PC-3 (cell line): ENCODE results near the gene PRKCE. TPM values are rescaled to one million over a fixed set of nuclear protein-coding genes. Genes with fewer than 3 reads are reported as not detected.
A peak's percentile ranks its signal among the peaks of the same experiment; 100 is the strongest.

Experiments used
- ATAC-seq: fragments of 200-7000 bp; cut with Tn5 transposase; 2 replicates; pipeline ENCODE4 v1.9.1; 2020; ENCODE audit warnings: mild to moderate bottlenecking, moderate library complexity
- BruUV-seq: library from RNA; stranded (reverse); fragments of 400-500 nt; replicated peaks from 2 replicates; lab custom pipeline; 2021; lab: Mats Ljungman, UMichigan
- CTCF ChIA-PET: fragments of 300-600 bp; sonication (Branson Sonifier 250); formaldehyde crosslinking; loops from one replicate; lab custom pipeline; 2022; ENCODE audit warnings: antibody characterized with exemption; lab: Charles Lee
- POLR2A ChIA-PET: fragments of 300-600 bp; sonication (Branson Sonifier 250); formaldehyde crosslinking; loops from one replicate; lab custom pipeline; 2022; ENCODE audit warnings: antibody characterized with exemption; ENCODE audit not compliant: unreplicated experiment; lab: Charles Lee
- DNase-seq: peaks from one replicate; pipeline ENCODE4 v3.0.0-alpha.2; 2015
- H2AFZ ChIP-seq: fragments of 300-600 bp; sonication (generic); 2 replicates; pipeline ENCODE4 v1.6.0; 2016; ENCODE audit warnings: antibody characterized with exemption, low read length
- H3F3A ChIP-seq: fragments of 300-600 bp; sonication (generic); one replicate; pipeline ENCODE4 v1.6.0; 2017; ENCODE audit warnings: antibody characterized with exemption, low read length, control low read depth, mild to moderate bottlenecking; ENCODE audit not compliant: unreplicated experiment
- H3K27ac ChIP-seq: fragments of 300-600 bp; sonication (generic); 2 replicates; pipeline ENCODE4 v1.5.1; 2016; ENCODE audit warnings: mild to moderate bottlenecking, low read length
- H3K27me3 ChIP-seq: fragments of 300-600 bp; sonication (generic); 2 replicates; pipeline ENCODE4 v1.6.1; 2016; ENCODE audit warnings: low read length, mixed read lengths
- H3K36me3 ChIP-seq: fragments of 300-600 bp; sonication (generic); 2 replicates; pipeline ENCODE4 v1.6.1; 2016; ENCODE audit warnings: low read depth, mixed run types, low read length, mixed read lengths
- H3K4me1 ChIP-seq: fragments of 300-600 bp; sonication (generic); 2 replicates; pipeline ENCODE4 v1.5.1; 2016; ENCODE audit warnings: low read length; ENCODE audit not compliant: insufficient read depth
- H3K4me2 ChIP-seq: fragments of 300-600 bp; sonication (generic); 2 replicates; pipeline ENCODE4 v1.6.0; 2016; ENCODE audit warnings: low read length
- H3K4me3 ChIP-seq: fragments of 300-600 bp; sonication (generic); 2 replicates; pipeline ENCODE4 v1.5.1; 2016; ENCODE audit warnings: mild to moderate bottlenecking, low read length, mixed read lengths
- H3K79me2 ChIP-seq: fragments of 300-600 bp; sonication (generic); 2 replicates; pipeline ENCODE4 v1.6.1; 2017; ENCODE audit warnings: low read length, mixed read lengths
- H3K9ac ChIP-seq: fragments of 300-600 bp; sonication (generic); 2 replicates; pipeline ENCODE4 v1.6.0; 2016; ENCODE audit warnings: mild to moderate bottlenecking, low read length
- H3K9me2 ChIP-seq: fragments of 300-600 bp; sonication (generic); replicated peaks from 2 replicates; pipeline ENCODE4 v1.6.1; 2016; ENCODE audit warnings: mixed run types, low read length, mixed read lengths
- H3K9me3 ChIP-seq: fragments of 300-600 bp; sonication (generic); 2 replicates; pipeline ENCODE4 v1.6.1; 2016; ENCODE audit warnings: low read length, mixed read lengths
- H4K20me1 ChIP-seq: fragments of 300-600 bp; sonication (generic); 2 replicates; pipeline ENCODE4 v1.6.1; 2016; ENCODE audit warnings: low read length, mixed read lengths
- CTCF ChIP-seq: fragments of 300-600 bp; sonication (generic); conservative IDR thresholded peaks from 2 replicates; pipeline ENCODE4 v1.5.1; 2017; ENCODE audit warnings: antibody characterized with exemption, low read depth, mild to moderate bottlenecking, low read length
- EZH2 ChIP-seq: fragments of 300-600 bp; sonication (generic); IDR thresholded peaks from one replicate; pipeline ENCODE4 v1.6.1; 2017; ENCODE audit warnings: antibody characterized with exemption, mild to moderate bottlenecking, low read length; ENCODE audit not compliant: unreplicated experiment
- EZH2phosphoT487 ChIP-seq: fragments of 300-600 bp; sonication (generic); IDR thresholded peaks from 2 replicates; pipeline ENCODE4 v1.6.1; 2018; ENCODE audit warnings: mild to moderate bottlenecking, antibody characterized with exemption, low read length, borderline replicate concordance
- intact Hi-C: fragments of 100-400 bp; cut with micrococcal nuclease; formaldehyde crosslinking; loops from 2 replicates; pipeline ENCODE4 v1.9.0; 2023
- total RNA-seq: library from RNA; depleted of rRNA; stranded (reverse); fragments of >200 nt; gene quantifications from 2 replicates; pipeline ENCODE4 v1.2.3, GENCODE V29; 2014

PRKCE gene
- total RNA-seq, 1 experiment from 2014 or later = 7.0 TPM

- peak; percentile 83 for DNase-seq
- Histone ChIP-seq H3K9me3 (no peaks in the 10 kb centered on the region), H3K27ac (peak overlapping the region; percentile 58), H3F3A (no peaks in the 10 kb centered on the region), H3K79me2 (0 out of 2 replicates have a peak, but pooled peaks cover 6% of the 10 kb centered on the region), H3K36me3 (no peaks in the 10 kb centered on the region), H3K4me1 (peaks cover 24% of the 10 kb centered on the region), H4K20me1 (no peaks in the 10 kb centered on the region), H2AFZ (0 out of 2 replicates have a peak overlapping the region, but pooled peaks have one; percentile 8), H3K27me3 (no peaks in the 10 kb centered on the region), H3K9me2 (no peaks in the 10 kb centered on the region), H3K9ac (no peak overlapping the region), H3K4me2 (peak overlapping the region; percentile 62), H3K4me3 (no peak overlapping the region)
- BruUV-seq = no TSS peak
- TF ChIP-seq CTCF (no peak), EZH2 (no peak), EZH2phosphoT487 (no peak)
- CTCF ChIA-PET = interaction anchor here (0.8 kb wide), 1 partner anchor 80 kb away, joined by 3 read pairs; no protein-coding TSS in a partner anchor
- intact Hi-C loops = no loop called here
- POLR2A ChIA-PET = interaction anchor here (0.6 kb wide), 1 partner anchor 50 kb away, joined by 3 read pairs; no protein-coding TSS in a partner anchor
- peak; percentile 98 for ATAC-seq
These were observed 47.7 kb downstream of the PRKCE start for GRCh38 chr2:45699032-45699658.

- BruUV-seq = no TSS peak
- H3K9me3 ChIP-seq = no peaks in the 10 kb centered on the region
- TF ChIP-seq EZH2 (no peak), CTCF (no peak), EZH2phosphoT487 (no peak)
- H3K4me2 ChIP-seq = no peak overlapping the region
- no peaks in the 10 kb centered on the region for H3K9me2 ChIP-seq
- intact Hi-C loops = no loop called here
- DNase-seq (no peak), ATAC-seq (no peak)
- CTCF ChIA-PET = no interaction called here
- H3K79me2 ChIP-seq = 0 out of 2 replicates have a peak, but pooled peaks cover 3% of the 10 kb centered on the region
- no peaks in the 10 kb centered on the region for H3F3A ChIP-seq
- H3K36me3 ChIP-seq = no peaks in the 10 kb centered on the region
- no peak overlapping the region for H3K9ac ChIP-seq
- H3K27me3 ChIP-seq = no peaks in the 10 kb centered on the region
- POLR2A ChIA-PET = no interaction called here
- H4K20me1 ChIP-seq = no peaks in the 10 kb centered on the region
- H3K27ac ChIP-seq = no peak overlapping the region
- peaks cover 24% of the 10 kb centered on the region for H3K4me1 ChIP-seq
- H3K4me3 ChIP-seq = no peak overlapping the region
- no peak overlapping the region for H2AFZ ChIP-seq
These were observed 49.0 kb downstream of the PRKCE start for GRCh38 chr2:45700407-45701013.

- Histone ChIP-seq H3K79me2 (no peaks in the 10 kb centered on the region), H3K4me3 (no peak overlapping the region), H3K36me3 (no peaks in the 10 kb centered on the region), H2AFZ (no peak overlapping the region), H3F3A (no peaks in the 10 kb centered on the region), H4K20me1 (no peaks in the 10 kb centered on the region), H3K9me2 (no peaks in the 10 kb centered on the region), H3K27me3 (no peaks in the 10 kb centered on the region), H3K27ac (no peak overlapping the region), H3K4me1 (no peaks in the 10 kb centered on the region), H3K9me3 (no peaks in the 10 kb centered on the region), H3K9ac (no peak overlapping the region), H3K4me2 (no peak overlapping the region)
- TF ChIP-seq CTCF = no peak
- no peak for TF ChIP-seq EZH2phosphoT487
- no peak for TF ChIP-seq EZH2
- intact Hi-C loops = no loop called here
- no peak for DNase-seq
- BruUV-seq = no TSS peak
- ATAC-seq = no peak
- ChIA-PET POLR2A (no interaction called here), CTCF (no interaction called here)
These were observed 53.8 kb downstream of the PRKCE start for GRCh38 chr2:45705233-45705632.
